ENCODE results near the gene LIAS.
"Not testable (repeated sequence)": the region's sequence is repeated elsewhere in the genome, so short reads cannot be mapped to it uniquely, and the experiment has no call there.

DNA sequence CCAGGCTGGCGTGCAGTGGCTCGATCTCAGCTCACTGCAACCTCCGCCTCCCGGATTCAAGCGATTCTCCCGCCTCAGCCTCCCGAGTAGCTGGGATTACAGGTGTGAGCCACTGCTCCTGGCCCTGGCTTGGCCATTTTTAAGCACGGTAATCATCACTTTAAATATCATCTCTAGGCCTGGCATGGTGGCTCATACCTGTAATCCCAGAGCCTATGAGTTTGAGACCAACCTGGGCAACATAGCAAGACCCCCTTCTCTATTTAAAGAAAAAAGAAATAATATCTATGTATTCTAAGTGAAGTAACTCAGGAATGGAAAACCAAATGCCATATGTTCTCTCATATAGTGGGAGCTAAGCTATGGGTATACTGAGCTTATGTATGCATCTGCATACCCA is 47.3 kb upstream of the LIAS start:
- TF ChIP-seq, protein P1, sequence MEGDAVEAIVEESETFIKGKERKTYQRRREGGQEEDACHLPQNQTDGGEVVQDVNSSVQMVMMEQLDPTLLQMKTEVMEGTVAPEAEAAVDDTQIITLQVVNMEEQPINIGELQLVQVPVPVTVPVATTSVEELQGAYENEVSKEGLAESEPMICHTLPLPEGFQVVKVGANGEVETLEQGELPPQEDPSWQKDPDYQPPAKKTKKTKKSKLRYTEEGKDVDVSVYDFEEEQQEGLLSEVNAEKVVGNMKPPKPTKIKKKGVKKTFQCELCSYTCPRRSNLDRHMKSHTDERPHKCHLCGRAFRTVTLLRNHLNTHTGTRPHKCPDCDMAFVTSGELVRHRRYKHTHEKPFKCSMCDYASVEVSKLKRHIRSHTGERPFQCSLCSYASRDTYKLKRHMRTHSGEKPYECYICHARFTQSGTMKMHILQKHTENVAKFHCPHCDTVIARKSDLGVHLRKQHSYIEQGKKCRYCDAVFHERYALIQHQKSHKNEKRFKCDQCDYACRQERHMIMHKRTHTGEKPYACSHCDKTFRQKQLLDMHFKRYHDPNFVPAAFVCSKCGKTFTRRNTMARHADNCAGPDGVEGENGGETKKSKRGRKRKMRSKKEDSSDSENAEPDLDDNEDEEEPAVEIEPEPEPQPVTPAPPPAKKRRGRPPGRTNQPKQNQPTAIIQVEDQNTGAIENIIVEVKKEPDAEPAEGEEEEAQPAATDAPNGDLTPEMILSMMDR (IDR thresholded peaks at IDR 0.05 in 2 of 3, conservative IDR thresholded peaks at IDR 0.05 in 1 of 3; ENCODE audit: control insufficient read depth in 2 of 3, extremely low read depth in 1 of 3, insufficient read depth in 1 of 3, low read depth in 3 of 3, low read length in 3 of 3): not testable (repeated sequence)
- TF ChIP-seq, protein P2, sequence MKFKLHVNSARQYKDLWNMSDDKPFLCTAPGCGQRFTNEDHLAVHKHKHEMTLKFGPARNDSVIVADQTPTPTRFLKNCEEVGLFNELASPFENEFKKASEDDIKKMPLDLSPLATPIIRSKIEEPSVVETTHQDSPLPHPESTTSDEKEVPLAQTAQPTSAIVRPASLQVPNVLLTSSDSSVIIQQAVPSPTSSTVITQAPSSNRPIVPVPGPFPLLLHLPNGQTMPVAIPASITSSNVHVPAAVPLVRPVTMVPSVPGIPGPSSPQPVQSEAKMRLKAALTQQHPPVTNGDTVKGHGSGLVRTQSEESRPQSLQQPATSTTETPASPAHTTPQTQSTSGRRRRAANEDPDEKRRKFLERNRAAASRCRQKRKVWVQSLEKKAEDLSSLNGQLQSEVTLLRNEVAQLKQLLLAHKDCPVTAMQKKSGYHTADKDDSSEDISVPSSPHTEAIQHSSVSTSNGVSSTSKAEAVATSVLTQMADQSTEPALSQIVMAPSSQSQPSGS (IDR thresholded peaks at IDR 0.05; ENCODE audit: low read length): not testable (repeated sequence)
- TF ChIP-seq LARP7 (IDR thresholded peaks at IDR 0.05); BCL11A (IDR thresholded peaks at IDR 0.05; ENCODE audit: low read depth, low read length); SP1 (IDR thresholded peaks at IDR 0.05; ENCODE audit: low read depth, low read length); MYC (IDR thresholded peaks at IDR 0.05; ENCODE audit: insufficient read depth, insufficient read length, insufficient replicate concordance, low read length, severe bottlenecking); FOXM1 (IDR thresholded peaks at IDR 0.05; ENCODE audit: low read depth, low read length); BRCA1 (IDR thresholded peaks at IDR 0.05; ENCODE audit: low read depth, low read length); ZZZ3 (IDR thresholded peaks at IDR 0.05; ENCODE audit: control insufficient read depth, insufficient read length, low read depth); RELA (IDR thresholded peaks at IDR 0.05; ENCODE audit: borderline replicate concordance, partially characterized antibody); YY1 (IDR thresholded peaks at IDR 0.05; ENCODE audit: low read depth, low read length): not testable (repeated sequence)
- TF ChIP-seq, protein P3, sequence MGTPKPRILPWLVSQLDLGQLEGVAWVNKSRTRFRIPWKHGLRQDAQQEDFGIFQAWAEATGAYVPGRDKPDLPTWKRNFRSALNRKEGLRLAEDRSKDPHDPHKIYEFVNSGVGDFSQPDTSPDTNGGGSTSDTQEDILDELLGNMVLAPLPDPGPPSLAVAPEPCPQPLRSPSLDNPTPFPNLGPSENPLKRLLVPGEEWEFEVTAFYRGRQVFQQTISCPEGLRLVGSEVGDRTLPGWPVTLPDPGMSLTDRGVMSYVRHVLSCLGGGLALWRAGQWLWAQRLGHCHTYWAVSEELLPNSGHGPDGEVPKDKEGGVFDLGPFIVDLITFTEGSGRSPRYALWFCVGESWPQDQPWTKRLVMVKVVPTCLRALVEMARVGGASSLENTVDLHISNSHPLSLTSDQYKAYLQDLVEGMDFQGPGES (IDR thresholded peaks at IDR 0.05): not testable (repeated sequence)
- TF ChIP-seq, protein P4, sequence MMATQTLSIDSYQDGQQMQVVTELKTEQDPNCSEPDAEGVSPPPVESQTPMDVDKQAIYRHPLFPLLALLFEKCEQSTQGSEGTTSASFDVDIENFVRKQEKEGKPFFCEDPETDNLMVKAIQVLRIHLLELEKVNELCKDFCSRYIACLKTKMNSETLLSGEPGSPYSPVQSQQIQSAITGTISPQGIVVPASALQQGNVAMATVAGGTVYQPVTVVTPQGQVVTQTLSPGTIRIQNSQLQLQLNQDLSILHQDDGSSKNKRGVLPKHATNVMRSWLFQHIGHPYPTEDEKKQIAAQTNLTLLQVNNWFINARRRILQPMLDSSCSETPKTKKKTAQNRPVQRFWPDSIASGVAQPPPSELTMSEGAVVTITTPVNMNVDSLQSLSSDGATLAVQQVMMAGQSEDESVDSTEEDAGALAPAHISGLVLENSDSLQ (IDR thresholded peaks at IDR 0.05): not testable (repeated sequence)

Measured in GM12878 (cell line).